Measurements from ENCODE around the gene SUPT5H.

SUPT5H gene

GRCh38 chr19:39502640-39503417 is 57.4 kb downstream of the SUPT5H start:
- peak; percentile 73 for DNase-seq (ENCODE audit: low read depth)
- H3K4me3 ChIP-seq (ENCODE audit: low read depth, low read length), result no peak overlapping the region
- TF ChIP-seq POLR2A (IDR thresholded peaks at IDR 0.05; ENCODE audit: extremely low read depth, insufficient read length) (no peak), MYC (IDR thresholded peaks at IDR 0.05; ENCODE audit: low read depth, low read length) (peak; percentile 75), CTCF (IDR thresholded peaks at IDR 0.05; ENCODE audit: low read depth, low read length) (peak; percentile 30), MAX (IDR thresholded peaks at IDR 0.05; ENCODE audit: low read depth, low read length) (peak; percentile 86)

- TF ChIP-seq MAX (IDR thresholded peaks at IDR 0.05; ENCODE audit: low read depth, low read length), result no peak
- no peak for TF ChIP-seq POLR2A (IDR thresholded peaks at IDR 0.05; ENCODE audit: extremely low read depth, insufficient read length)
- no peak for TF ChIP-seq MYC (IDR thresholded peaks at IDR 0.05; ENCODE audit: low read depth, low read length)
- no peak for TF ChIP-seq CTCF (IDR thresholded peaks at IDR 0.05; ENCODE audit: low read depth, low read length)
- no peak for DNase-seq (ENCODE audit: low read depth)
- H3K4me3 ChIP-seq (ENCODE audit: low read depth, low read length), result no peak overlapping the region
Measured at GRCh38 chr19:39506598-39506943, 61.2 kb downstream of the SUPT5H start.

GRCh38 chr19:39506944-39507714 is 61.7 kb downstream of the SUPT5H start:
- no peak overlapping the region for H3K4me3 ChIP-seq (ENCODE audit: low read depth, low read length)
- DNase-seq (ENCODE audit: low read depth), result no peak
- TF ChIP-seq POLR2A (IDR thresholded peaks at IDR 0.05; ENCODE audit: extremely low read depth, insufficient read length), result no peak
- TF ChIP-seq MAX (IDR thresholded peaks at IDR 0.05; ENCODE audit: low read depth, low read length), result no peak
- no peak for TF ChIP-seq CTCF (IDR thresholded peaks at IDR 0.05; ENCODE audit: low read depth, low read length)
- no peak for TF ChIP-seq MYC (IDR thresholded peaks at IDR 0.05; ENCODE audit: low read depth, low read length)

- no peak for DNase-seq (ENCODE audit: low read depth)
Measured at GRCh38 chr19:39507715-39508364, 62.5 kb downstream of the SUPT5H start.

More at GRCh38 chr19:39507715-39508364, 62.5 kb downstream of the SUPT5H start:
- TF ChIP-seq POLR2A (IDR thresholded peaks at IDR 0.05; ENCODE audit: extremely low read depth, insufficient read length), result no peak
- no peak for TF ChIP-seq CTCF (IDR thresholded peaks at IDR 0.05; ENCODE audit: low read depth, low read length)
- no peak for TF ChIP-seq MYC (IDR thresholded peaks at IDR 0.05; ENCODE audit: low read depth, low read length)
- no peak for TF ChIP-seq MAX (IDR thresholded peaks at IDR 0.05; ENCODE audit: low read depth, low read length)
- H3K4me3 ChIP-seq (ENCODE audit: low read depth, low read length), result no peak overlapping the region
